T-helper 9 cell (primary cell): Measurements from ENCODE around the gene HDLBP.

Source experiments
- DNase-seq: peaks from one replicate; pipeline ENCODE4 v3.0.0-alpha.2; 2020

The HDLBP gene

DNA sequence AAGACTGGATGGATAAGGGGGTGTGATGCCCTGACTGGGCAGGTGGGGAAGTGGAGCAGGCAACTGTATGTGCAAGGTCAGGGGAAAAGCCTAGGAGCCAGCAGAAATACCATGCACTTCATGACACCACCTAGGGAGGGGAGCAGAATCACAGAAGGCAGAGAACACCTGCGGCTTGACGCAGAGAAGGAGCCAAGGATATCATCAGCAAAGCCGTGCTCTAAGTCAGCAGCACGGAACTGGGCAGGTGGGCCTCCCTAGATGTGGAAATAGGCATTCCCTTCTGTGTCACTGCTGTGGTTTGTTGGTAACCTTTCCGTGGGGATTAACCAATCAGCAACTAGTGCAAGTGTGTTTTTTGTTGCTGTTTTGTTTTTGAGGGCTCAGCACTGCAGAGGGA is 41.3 kb downstream of the HDLBP start:
- DNase-seq = no peak

DNA sequence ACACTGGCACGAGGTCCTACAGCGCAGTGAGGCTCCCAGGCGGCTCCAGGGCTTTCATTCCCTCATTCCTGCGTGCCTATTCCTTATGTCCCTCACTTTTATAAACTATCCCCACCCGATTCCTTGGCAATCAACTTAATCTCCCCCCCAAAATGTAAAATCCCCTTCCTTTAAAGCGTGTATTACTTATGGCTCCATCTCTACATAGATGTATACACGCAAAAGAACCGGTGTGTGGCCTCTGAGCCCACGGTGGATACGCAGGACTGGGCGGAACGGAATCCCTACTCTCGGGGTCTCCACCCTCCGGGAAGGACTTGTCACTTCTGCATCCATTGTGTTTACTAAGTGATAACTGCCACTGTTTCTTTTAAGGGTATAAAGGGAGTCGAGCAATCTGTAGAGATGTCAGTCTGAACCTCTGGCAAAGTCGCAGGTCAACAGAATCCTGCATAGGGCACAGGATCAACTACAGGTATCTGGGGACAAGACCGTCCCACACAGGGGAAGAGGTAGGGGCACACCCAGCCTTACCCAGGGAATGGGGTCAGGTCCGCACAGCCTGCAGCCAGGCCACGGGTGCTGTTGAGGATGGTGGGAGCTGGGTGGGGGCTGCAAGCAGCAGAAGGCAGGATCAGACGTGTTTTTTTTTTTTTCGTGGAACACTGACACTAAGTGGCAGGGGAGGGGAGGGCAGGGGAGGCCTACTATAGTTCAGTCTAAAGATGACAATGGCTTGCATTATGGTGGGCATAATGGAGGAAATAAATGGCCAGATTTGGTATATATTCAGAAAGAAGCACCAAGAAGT is 42.1 kb downstream of the HDLBP start:
- DNase-seq = no peak

DNA sequence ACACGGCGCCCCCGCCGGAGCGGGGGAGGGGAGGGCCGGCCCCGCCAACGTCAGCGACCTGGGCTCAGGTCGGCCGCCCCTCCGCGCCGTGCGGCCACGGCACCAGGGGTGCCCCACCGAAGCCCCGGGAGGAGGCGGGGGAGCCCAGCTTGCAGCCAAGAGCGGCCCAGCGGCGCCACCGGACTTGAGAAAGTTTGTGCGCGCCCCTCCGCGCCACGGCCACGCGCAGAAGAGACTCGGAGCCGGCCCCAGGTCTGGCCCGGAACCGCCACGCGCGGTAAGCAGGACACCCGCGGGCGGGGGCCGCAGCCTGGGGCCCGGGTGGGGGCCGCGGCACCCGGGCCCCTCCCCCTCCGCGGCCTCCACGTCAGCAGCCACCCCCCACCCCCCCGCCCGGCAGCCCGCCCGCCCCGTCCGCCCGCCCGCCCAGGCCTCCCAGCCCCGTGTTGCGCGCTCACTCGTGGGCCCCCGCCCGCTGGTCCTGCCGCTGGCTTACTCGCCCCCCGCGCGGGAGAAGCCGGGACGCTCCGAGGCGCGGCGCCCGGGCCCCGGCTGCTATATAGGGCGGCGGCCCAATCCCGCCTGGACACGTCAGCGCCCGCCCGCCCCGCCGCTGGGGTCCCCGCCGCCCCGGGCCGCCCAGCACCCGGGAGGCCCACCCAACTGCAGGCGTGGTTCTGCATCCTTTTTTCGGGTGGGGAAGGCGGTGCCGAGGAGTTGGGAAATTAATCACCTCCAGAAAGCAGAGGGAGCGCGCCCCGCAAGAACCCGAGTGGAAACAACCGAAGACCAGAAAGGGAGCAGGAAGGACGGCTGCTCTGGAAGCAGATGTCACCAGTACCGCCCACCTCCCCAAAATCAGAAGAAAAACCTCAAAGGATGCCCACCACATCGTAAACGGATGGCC is 42.9 kb downstream of the HDLBP start:
- peak; percentile 37 for DNase-seq

DNA sequence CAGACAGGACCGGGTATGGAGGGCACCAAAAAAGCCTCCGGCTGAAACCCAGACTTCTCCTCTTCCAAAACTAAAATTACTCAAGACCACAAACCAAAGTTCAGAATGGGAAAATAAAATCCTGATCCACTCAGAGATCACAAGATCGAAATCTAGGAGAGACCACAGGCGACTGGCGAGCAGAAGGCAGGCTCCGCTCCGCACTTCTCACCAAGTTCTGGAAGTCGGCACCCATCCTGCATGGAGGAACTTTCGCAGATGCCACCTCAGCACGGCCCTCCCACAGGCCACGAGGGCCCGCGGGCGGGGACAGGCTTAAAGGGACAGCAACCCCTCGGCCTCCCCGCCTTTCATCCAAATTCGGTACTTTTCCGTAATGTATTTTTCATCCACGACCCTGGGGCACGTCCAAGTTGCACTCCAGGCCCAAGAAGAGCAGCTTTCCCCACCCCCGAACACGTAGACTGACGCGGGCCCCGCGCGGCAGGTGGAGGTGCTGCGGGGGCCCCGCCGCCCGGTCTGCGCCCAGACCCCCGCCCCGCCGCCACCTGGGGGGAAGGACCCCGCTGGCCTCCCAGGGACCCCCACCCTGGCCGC is 43.7 kb downstream of the HDLBP start:
- peak; percentile 39 for DNase-seq

DNA sequence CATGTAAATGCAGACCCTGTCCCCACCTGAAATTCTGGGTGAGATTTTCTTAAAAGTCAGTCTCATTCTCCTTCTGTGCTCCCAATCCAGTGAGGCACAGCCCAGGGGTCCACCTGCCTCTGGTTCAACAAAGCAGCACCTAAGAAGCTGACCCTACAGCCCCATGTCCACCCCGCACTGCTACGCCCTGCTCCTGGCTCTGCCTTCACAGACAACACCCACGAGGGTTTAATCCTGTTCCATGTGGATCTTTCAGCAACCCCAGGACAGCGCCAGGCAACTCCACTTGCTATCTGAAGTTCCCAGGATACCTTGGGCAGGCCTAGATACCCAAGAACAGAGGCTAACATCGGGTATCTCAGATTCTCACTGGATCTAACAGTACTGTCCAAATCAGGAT is 44.9 kb downstream of the HDLBP start:
- DNase-seq = no peak

DNA sequence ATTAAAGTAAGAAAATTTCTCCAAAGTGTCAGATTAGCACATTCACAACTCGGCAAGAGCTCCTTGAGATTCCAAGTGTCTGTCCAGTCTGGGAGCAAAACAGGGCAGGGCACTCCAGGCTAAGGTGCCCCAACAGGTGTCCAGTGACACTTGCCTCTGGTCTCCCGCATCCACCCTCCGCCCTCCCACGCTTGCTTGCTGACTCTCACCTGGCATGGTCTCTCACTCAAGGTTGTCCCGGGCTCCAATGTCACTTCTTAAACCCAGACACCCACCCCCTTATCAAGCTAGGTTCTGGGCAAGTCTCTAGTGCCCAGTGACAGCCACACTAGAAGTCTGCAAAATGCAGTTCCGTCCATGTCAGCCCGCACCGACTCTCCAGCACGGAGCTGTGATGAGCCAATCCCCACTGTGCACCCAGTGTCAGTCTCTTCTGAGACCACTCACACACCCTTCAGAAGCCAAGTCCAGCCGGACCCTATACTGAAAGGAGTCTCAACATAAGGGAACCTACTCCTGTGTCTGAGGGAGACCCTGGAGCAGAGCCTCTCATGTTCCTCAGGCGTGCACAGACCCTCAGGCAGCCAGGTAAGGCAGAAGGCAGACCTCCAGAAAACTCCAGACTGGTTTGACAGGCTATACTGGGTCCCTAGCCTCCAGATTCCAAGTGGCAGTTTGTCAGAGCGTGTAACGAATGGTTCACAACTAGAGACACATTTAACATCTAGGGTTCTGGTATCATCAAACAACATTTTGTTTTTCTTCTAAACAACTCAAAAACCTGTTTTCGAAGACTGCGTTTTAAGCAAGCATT is 45.6 kb downstream of the HDLBP start:
- DNase-seq = no peak

DNA sequence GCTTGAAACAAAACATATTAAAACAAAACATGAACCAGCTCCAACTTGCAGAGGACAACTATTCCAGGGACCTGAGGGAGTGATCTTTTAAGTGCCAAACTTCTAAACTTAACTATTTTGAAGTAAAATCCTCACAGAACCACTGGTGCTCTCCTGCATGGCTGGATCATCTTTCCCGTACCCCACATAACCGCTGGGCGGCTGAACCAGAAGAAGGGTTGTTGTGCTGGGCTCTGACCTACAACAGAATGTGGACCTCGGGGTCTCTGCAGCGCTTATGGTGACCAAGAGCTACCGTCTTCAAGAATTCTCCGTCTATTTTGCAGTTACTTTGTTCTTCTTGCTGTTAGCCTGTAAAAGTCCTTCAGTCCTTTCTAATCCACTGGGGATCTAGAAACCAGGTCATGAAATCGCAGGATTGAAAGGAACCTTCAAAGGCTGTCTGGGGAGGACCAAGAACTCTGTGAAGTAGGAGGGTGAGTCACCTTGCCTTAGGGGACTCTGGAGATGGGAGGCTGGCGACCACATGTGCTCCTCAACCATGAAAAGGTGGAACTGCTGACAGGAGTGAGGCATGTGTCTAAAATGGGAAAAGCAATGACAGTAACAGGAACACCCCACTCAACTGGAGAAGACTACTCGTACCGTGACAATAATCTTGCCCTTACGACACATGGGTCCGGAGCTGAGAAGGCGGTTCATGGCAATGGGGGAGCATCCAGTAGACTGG is 46.6 kb downstream of the HDLBP start:
- no peak for DNase-seq

DNA sequence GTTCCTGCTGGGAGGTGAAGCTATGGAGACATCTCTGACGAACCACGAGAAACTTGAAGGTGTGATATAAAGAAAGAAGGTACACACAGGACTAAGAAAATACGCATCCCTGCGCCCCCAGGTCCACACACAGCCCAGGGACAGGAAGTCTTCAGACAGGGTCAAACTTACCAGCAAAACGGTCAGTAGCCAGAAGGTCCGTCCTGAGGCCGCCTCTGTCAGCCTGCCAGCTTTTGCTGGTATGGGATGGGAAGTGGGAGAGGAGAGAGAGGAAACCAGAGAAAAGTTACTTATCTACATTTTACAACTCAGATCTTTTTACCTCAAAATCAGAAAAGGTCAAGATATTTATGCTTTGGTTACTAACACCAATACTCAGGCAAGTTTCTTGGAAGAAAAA is 47.2 kb downstream of the HDLBP start:
- DNase-seq = no peak

DNA sequence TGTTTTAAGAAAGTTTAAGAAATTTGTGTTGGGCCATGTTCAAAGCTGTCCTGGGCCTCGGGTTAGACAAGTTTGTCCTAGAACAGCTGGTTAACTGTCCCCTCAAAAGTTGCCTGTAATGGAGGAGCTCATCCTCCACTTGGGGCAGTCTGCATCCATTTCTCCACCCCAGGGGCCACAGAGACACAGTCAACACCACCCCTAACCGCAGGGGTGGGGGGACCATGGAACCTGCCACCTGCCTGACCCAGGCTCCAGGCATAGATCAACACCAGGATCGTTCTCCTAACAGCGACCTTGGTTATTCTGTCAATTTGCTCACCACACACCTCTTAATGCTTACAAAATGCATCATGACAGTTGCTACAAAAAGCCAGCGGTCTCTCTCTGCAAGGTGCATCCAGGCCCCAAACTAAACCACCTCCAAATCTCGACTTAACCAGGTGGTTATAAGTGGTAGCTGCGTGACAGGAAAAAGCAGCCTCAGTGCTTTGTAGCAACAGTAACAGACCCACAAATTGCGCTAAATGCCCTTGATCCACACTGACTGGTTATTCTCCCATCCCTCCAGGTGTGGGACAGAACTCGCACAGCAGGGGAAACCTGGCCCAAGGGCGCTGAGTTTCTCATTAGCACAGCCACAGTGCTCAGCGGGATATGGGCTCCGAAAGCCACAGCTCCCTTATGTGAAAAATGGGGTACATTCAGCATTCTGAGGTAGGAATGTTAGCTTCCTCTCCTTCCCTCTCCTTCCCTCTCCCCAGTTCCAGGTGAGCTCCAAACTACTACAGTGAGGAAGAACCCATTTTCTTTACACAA is 48.0 kb downstream of the HDLBP start:
- DNase-seq = no peak

DNA sequence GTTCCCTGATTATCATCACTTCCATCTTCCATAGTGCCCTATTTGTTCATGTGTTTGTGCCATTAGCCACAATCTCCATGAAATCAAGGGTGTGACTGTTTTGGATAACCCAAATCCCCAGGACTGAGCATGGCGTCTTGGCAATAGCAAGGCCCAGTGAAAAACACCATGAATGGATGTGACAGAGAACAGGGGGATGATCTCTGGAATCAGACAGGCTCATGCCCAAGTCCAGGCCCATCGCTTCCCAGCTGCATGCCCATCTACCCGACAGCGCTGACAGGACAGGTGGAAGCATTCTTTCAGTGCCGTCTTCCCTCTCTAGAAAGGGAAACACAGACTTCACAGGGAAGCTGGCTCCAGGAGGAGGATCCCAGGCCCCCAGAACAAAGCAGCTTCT is 50.0 kb downstream of the HDLBP start:
- DNase-seq = no peak

DNA sequence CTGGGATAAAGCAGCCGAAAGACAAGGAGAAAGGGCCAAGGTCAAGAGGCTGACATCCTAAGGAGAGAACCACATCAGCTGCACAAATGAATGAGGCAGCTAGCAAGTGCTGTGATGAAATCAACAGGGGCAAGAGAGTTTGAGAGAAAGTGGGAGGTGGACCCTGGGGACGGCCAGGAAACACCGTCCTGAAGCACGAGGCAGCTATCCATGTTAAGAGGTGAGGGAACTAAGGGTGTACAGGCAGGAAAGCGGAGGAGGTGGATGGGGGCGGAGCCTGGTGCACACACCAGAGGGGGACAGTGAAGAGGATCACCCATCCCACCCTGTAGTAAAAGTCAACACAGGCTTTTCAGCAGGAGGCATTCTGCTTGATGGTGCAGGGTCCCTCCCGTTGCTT is 52.4 kb downstream of the HDLBP start:
- no peak for DNase-seq

DNA sequence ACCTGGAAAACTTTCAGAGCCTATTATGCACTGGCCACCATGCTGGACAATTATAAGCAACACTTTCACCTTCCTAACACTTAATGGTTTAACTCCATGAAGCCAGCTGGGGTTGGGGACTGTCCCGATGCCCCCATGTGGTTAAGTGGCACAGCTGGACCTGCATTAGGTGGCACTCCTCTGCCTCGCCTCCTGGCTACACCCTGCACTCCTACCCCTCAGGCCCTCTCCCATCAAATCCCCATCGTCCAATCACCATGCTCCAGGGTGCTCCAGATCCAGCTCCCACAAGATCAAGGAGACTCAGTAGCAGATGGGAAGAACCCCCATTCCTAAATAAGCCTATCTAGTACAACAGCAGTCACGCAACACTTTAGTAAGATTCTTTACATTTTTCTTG is 53.8 kb downstream of the HDLBP start:
- DNase-seq = no peak

DNA sequence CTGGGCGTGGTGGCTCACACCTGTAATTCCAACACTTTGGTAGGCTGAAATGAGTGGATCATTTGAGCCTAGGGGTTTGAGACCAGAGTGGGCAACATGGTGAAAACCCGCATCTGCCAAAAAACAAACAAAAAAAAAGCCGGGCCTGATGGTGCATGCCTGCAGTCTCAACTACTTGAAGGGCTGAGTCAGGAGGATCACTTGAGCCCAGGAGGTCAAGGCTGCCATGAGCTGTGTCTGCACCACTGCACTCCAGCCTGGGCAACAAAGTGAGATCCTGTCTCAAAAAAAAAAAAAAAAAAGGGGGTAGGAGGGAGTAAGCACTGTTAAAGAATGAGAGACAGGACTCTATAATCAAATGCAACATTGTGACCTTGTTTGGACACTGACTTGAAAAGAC is 54.6 kb downstream of the HDLBP start:
- DNase-seq = no peak

DNA sequence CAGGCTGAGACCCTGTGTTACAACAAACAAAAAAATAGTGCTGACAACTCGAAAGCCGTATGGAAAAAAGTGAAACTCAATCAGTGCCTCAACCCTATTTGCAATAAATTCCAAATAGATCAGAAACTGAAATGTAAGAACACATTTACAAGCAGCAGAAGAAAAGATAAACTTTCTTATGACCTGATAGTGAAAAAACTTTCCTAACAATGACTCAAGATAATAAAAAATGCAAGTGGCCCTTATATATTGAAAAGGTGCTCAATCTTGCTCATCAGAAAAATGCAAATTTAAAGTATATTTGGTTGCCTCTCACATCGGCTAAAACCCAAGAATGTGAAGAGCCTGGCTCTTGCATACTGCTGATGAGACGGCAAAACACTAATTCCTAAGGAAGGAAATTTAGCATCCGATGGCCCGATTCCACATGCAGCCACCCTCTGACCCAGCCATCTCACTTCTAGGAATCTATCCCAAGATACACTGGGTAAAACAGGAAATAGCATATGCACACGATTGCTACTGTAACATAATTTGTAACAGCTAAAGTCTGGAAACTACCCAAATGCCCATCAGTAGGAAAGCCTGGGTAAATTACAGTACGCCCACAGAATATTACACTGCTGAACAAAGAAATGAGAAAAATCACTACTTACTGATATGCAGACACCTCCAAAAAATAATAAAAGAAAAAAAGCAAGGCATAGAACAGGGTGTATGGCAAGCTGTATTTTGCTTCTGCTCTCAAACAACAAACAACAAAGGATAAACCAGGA is 56.8 kb downstream of the HDLBP start:
- DNase-seq = no peak

DNA sequence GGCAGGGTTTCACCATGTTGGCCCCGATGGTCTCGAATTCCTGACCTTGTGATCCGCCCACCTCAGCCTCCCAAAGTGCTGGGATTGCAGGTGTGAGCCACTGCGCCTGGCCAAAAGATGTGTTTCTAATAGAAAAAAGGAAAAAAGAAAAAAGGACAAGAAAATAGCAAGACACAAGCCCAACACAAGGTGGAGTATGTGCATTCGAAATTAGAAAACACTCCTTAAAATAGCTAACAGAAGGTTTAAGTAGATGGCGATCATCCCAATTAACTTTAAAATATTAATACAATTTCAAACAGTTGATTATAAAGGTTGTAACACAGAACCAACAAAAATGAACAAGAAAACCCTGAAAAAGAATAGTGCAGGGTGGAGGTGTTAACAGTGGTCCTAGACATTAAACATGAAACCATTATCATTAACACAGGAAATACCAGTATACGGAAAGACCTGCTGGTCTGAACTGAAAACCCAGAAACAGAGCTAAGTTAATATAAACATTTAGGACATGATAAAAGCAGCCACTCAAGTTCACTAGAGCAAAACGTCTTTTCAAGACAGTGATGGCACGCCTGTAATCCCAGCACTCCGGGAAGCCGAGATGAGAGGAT is 57.9 kb downstream of the HDLBP start:
- DNase-seq = no peak

DNA sequence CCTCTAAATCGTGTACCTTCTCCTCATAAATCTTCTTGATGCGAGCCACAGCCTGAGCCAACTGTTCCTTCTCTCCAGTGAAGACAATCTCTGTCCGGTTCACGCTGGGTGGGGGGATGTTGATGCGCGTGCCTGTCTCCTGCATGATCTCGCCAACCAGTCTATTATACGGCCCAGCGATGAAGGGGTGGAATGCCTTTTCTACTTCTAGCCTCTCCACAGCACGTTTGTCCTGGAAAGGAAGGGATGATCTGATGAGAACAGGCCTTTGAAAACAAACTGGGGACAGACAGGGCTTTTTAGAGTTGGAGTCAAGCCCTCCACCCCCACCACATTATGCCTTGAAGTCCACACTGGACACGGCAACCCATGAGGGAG is 59.3 kb downstream of the HDLBP start:
- DNase-seq = no peak

DNA sequence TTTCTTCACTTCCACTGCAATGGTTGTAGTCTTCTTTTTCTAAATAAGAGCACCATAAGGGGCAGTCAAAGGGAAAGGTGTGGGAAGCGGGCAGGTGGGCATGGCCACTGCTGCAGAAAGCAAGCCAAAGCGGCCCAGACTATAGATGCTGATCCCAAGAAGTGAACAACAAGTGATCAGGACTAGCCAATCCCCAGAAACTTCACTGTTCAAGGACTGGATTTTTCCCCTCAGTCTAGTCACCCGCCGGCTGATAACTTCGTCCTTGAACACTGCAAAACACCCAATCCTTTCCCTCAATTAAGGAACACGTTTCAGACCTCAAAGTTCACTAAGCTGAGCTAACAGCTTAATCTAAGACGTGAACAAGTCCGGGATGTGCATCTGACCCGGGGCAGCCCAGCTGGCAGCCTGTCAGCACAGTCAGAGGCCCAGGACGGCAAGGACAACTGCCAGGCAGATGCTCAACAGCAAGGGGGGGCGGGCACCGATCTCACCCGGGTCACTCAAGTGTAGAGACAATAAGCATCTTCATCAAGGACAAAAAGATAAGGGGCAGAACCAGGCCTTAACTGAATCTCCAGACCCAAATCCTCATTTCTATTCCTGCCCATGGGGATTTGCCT is 59.8 kb downstream of the HDLBP start:
- DNase-seq = no peak

DNA sequence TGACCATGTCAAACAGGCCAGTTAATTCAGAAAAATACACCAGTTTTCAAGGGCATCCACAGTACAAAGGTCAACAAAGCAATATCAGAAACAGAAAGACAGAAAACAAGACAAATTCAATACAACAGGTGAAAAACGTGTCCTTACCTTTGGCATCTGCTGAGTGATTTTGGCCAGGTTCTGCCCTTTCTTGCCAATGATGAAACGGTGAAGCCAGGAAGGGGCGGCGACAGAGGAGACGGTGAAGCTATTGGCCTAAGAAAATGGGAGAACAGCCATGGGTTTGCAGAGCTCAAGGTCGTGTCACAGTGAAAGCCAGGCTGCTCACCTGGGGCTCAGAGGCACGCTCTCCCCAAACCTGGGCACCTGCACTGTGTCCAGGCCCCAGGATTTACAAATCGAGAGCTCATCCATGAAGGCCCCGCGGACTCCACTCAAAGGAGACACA is 60.5 kb downstream of the HDLBP start:
- no peak for DNase-seq

DNA sequence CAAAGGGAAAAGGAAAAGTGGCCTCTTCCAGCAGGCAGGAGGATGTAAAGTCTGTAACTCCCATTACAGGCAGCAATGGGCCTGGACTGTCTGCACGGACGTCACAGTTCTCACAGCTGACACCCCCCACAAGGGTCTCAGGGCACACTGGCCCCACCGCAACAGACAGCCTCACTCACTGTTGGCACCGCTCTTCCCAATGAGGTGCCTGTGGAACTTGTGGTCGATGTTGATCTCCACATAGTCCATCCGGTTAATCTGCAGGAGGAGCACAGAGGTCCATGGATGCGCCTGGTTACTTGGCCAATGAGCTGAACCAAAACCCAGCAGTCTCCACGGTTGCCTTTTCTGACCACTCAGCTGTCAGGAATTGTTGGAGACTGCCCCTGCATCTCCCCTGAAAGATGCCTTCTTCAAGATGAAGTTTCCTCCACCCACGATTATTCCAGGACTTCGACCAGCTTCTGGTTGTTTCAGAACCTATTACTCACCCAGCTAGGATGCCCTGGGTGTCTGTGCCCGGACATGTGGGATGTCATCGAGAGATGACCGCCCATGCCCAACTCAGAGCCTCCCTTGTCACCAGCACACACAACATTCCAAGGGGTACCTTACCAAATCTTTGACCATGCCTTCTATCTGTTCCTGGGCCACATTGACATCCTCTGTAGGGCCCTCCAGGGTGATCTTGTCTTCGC is 62.5 kb downstream of the HDLBP start:
- DNase-seq = no peak
